Activated CD8-positive, alpha-beta memory T cell treated with anti-CD3 and anti-CD28 coated beads, Interleukin-2, amount 50 U/mL, for 1 hour (primary cell): ENCODE measurements around the gene OSGEP.

Experiments used
- DNase-seq: peaks from one replicate; pipeline ENCODE4 v3.0.0-alpha.2; 2020; ENCODE audit errors: extremely low read depth

OSGEP gene

DNA sequence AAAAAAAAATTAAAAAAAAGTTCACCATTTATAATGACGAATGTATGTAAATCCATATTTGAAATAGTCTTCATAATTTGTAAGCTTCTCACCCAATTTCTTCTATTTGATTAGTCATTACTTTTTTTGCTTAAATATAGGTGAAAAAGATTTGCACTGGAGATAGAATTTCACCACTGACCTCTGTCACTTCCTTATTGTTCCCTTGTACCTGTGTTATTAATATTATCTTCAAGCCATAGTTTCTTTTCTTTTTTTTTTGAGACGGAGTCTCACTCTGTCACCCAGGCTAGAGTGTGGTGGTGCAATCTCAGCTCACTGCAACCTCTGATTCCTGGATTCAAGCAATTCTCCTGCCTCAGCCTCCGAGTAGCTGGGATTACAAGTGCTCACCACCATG lies 57.1 kb downstream of the OSGEP start:
- no peak for DNase-seq
